HG02981 (cell line): Measurements from ENCODE around the gene ADCYAP1.

Experiments
- ATAC-seq: cut with Tn5 transposase; IDR thresholded peaks from one replicate; pipeline ENCODE4 v1.9.1; 2021; ENCODE audit warnings: mild to moderate bottlenecking, moderate library complexity; ENCODE audit not compliant: unreplicated experiment

The ADCYAP1 gene

GRCh38 chr18:959854-960253 is 55.2 kb downstream of the ADCYAP1 start:
- ATAC-seq, result no peak
